PFSK-1 (cell line): ENCODE results near the gene STRIP1.

Source experiments
- POLR2AphosphoS5 ChIP-seq: IDR thresholded peaks from 2 replicates; pipeline ENCODE4 v1.6.1; 2012; ENCODE audit warnings: low read depth, mild to moderate bottlenecking, control low read depth, low read length, moderate library complexity
- TAF1 ChIP-seq: IDR thresholded peaks from 2 replicates; pipeline ENCODE4 v1.6.1; 2012; ENCODE audit warnings: low read length, control low read depth, borderline replicate concordance; ENCODE audit not compliant: insufficient read depth

DNA sequence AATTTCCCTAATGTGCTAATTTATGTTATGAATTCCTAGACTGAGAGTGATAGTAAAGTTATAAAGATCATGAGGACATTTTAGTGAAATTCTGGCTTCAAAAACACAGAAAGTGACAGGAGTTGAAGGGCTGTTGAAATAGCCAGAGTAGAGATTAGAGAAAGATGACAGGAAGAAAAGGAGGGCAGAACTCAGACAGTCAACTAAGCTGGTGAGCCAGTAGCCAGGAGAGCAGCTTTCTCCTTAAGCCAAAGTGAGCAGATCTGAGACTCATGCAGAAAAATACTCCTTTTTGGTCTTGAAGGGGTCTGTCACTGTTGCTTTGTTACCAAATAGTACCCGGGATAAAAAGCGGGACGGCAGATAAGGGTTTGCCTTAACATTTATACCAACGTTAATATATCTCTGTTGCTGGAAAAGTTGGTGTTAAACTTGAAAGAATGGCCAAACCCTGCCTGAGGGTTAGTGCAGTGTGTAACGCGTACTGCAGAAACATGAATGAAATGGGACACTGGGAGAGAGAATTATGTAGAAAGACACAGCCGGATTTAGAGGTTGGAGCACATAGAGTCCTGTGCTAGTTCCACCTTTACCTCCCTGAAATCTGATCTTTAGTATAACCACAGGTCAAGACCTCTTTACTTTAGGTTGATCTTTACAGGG is 37.1 kb upstream of the STRIP1 start:
- no peak for TF ChIP-seq POLR2AphosphoS5
- no peak for TF ChIP-seq TAF1
